ENCODE measurements around the gene RPL7A.
"Not testable (repeated sequence)": the region's sequence is repeated elsewhere in the genome, so short reads cannot be mapped to it uniquely, and the experiment has no call there.

RPL7A gene

DNA sequence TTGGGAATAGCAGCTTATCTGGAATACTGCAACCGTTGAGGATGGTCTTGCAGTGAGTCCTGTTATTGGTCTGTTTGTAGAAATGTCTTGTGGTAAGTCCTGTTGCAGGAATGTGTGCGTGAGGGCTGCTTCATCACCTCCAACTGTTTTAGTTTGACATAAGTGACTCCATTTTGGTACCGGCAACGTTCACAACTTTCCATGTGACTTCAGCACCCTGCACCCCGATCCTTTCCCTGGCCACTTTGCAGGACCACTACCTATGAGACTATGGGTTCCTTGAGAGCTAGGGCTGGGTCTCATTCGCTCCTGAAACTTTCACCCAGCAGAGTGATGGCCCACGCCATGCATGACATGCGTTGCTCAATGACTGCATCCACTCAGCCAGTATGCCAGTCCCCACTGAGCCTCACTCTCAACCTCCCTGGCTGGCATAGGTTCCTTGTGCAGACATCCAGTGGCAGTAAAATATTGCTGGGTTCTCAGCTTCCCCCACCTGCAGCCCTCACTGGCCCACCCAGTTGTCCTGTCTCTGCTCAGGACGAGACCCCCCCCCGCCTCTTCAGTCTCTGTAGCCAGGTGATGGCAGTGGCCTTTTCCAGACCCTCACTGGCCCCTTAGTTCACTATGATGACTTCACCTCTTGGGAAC is 20.1 kb upstream of the RPL7A start:
- DNase-seq (ENCODE audit: low read depth), result no peak

DNA sequence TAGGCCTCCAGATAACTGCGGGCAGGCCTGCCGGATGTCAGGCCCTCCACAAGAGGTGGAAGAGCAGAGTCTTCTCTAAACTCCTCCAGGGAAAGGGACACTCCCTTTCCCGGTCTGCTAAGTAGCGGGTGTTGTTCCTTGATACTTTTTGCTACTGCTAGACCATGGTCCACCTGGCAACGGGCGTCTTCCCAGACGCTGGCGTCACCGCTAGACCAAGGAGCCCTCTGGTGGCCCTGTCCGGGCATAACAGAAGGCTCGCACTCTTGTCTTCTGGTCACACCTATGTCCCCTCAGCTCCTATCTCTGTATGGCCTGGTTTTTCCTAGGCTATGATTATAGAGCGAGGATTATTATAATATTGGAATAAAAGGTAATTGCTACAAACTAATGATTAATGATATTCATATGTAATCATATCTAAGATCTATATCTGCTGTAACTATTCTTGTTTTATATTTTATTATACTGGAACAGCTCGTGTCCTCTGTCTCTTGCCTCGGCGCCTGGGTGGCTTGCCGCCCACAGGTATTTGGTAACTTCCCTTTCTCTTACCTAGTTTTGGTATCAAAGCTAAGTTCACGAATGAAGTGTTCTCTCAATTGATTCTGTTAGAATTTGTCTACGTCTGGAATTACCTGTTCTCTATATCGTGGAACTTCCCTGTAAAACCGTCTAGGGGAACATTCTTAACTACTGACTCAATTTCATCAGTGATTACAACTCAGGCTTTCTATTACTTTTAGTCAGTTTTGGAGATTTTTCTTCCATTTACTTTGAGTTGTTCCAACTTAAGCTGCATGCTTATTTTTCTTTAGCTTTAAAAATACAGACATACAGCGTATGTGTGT is 18.5 kb upstream of the RPL7A start:
- DNase-seq (ENCODE audit: low read depth), result not testable (repeated sequence)

DNA sequence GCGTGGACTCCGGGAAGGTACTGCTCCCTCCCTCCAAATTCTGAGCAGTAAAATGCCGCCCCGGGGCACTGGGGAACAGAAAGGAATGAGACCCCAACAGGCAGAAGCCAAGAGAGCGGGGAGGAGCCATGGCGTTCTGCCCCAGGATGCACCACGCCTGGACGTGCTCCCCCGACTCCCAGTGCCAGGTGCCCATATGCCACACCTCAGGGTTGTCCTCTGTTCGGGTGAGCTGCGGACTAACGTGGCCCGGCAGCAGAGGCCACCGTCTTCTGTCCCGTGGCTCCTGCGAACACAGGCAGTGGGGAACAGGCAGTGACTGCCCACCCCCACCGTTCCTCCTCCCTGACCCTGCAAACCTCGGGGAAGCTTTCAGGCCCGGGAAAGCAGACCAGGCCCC is 16.8 kb upstream of the RPL7A start:
- DNase-seq (ENCODE audit: low read depth), result no peak

DNA sequence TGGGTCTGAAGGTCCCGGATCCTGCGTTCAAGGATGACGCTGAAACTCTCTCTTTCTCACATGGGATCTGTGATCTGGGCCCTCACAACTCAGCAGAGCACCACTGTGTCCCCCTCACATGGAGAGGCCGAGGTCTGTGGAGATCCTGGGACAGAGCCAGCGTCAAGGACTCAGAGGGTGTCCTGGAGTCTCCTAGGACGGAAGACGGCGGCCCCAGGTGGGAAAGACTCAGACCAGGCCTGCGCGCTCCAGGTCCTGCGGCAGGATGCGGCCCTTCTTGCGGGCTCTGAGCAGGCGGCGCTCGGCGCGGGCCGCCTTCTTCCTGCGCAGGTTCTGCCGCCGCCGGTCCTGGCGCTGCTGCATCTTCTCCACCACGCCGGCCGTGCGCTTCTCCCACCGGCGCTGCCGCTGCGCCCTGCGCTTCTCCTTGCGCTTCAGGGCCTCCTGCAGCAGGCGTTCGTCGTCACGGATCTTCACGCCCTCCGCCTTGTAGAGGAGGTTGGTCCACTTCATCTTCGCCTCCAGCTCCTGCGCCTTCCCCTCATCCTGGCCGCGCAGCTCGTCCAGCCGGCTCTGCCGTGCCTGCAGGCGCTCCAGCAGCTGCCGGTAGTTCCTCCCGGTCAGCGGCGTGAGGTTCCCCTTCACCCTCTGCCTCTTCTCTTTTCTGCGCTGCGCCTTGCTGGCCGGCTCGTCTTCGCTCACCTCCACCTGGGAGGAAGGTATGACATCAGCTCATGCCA is 16.2 kb upstream of the RPL7A start:
- DNase-seq (ENCODE audit: low read depth), result no peak

DNA sequence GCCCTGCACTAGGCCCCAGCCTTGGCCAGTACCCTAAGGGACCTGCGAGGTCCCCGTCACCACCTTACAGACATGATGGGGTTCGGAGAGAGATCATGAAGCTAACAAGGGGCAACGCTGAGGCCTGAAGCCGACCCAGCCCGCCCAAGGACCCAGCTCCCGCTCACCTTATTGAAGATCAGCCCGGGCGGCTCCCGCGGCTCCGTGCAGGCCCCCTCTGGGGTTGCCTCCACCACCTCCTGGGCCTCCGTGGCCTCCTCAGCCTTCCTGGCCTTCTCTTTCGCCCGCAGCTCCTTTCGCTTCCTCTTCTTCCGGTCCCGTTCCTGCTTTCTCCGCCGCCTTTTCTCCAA is 15.7 kb upstream of the RPL7A start:
- DNase-seq (ENCODE audit: low read depth), result no peak

DNA sequence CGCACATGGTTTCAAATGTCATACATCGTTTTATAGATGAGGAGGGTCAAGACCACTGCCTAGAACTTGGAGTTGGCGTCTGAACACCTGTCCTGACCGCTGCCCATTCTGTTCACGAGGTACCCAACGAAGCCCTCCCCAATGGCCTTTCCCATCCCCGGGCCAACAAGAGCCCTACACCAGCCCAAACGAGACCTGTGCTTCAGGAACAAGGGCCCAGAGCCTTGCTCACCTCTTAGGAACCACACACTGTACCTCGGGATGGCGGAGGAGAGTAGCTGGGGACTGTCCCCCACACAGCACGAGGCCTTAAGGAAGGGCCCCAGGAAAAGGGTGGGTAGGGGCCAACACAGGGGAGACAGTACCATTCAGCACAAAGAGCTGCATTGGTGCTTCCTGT is 15.0 kb upstream of the RPL7A start:
- no peak for DNase-seq (ENCODE audit: low read depth)

DNA sequence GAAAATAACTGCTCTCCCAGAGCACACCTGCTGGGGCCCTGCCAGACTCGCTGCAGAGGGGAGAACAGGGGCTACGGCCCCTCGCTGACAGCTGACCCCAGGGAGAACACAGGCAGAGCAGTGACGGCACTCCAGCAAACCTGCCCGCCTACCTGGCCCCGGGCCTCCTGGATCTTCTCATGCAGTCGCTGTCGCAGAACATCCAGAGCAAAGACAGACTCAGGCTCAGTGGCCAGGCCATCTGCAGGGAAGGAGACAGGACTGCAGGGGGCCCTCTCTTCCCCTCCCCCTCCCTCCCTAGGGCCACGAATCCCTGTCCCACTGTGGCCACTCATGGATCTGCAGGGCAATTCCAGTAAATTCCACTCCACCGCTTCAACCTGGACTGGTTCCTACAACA is 14.5 kb upstream of the RPL7A start:
- no peak for DNase-seq (ENCODE audit: low read depth)

DNA sequence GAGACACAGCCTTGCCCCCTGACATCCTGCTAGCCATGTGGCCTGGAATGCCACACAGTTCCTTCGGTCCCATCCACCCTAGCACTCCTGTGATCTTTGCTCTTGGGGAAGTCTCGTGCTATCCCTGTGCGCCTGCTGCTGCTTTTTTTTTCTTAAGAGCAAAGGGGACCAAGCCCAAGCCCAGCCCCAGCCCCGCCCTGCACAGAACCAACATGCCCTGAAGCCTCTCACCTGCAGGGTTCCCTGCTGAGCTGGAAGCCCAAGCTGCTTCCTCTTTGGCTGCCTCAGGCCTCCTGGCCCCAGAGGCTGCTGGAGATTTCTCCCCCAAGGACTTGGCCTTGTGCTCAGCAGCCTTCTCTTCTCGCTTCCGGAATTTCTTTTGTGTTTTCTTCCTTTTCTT is 13.9 kb upstream of the RPL7A start:
- DNase-seq (ENCODE audit: low read depth), result no peak

DNA sequence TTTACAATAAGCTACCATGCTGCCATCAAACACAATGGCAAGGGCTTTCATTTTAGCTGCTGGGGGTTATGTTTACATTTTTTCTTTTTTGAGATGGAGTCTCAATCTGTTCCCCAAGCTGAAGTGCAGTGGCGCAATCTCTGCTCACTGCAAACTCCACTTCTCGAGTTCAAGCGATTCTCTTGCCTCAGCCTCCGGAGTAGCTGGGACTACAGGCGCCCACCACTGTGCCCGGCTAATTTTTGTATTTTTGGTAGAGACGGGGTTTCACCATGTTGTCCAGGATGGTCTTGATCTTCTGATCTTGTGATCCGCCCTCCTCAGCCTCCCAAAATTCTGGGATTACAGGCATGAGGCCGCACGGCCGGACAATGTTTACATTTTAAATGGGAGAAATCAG is 13.1 kb upstream of the RPL7A start:
- DNase-seq (ENCODE audit: low read depth), result not testable (repeated sequence)

DNA sequence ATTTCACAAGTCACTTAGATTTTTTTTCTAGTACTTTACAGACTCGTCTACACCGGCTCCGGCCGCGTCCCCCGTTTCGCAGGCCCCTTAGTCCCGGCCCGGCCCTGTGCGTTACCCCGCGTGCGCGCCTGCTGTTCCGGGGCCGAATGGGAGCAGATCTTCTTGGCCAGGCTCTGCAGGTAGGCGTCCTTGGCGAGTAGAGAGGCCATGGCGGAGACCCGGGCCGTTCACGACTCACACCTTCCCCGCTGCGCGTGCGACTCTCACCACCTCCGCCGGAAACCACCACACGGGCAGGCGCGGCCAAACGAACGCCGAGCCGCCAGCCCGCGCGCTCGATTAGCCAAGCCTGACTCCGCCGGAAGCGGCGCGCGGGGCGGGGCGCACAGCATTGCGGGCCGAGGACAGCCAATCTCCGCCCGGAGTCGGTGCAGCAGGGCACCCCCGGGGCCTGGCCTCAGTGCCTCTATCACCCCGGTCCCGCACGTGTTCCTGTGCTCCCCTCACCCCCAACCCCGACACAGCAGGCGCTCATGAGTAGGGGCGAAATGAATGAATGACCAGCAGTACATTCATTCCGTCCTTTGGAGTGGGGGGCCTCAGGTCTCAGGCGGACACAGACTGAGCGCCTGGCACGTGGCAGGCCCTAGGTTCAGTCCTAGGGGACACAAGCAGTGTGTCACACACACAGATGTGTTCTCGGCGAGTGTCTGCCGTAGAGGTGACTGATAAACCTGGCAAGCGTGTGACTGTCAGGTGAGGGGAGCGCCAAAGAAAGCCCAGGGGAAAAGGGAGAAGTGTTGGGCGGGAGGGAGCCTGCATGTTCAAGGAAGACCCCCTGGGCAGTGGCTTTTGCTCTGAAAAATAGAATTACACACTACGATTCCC is 11.8 kb upstream of the RPL7A start, which contains the start of gene SURF6:
TSS of gene SURF6 (minus strand) at position 265 of the 888 bp plus-strand sequence. CDS start at position 209, 56 bp downstream.
- peak; percentile 86 for DNase-seq (ENCODE audit: low read depth)

DNA sequence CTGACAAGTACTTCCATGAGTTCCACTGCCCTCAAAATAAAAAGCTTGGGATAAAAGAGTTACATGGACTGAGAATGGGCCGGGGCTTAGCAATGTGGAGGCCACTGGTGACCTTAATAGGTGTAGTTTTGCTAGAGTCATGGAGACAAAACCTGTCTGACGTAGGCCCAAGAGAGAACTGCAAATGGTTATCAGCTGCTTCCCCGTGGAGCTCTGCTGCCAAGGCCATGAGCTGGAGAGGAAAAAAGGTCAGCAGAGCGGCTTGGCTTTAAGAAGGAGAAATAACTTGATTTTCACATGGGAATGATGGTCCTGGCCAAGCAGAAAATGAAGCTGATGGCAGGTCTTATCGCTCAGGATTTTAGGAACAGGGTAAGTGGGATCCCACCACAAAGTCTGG is 8.4 kb upstream of the RPL7A start:
- no peak for DNase-seq (ENCODE audit: low read depth)

DNA sequence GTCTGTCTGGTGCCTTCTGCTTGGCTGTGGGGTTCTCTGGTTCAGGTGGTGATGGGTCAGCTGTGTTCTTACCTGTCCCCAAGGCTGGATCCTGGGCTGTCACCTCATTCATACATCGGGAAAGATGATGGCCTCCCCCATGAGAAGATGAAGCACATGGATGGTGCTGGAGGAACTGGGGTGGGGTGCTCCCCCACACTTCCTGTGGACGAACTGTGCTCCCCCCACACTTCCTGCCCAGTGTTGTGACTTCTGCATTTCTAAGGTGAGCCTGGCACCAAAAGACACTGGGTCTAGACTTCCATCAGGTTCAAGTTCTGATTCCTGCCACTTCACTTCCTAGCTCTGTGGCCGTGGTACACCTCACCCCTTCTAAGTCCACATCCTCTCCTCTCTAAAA is 7.8 kb upstream of the RPL7A start:
- DNase-seq (ENCODE audit: low read depth), result no peak

DNA sequence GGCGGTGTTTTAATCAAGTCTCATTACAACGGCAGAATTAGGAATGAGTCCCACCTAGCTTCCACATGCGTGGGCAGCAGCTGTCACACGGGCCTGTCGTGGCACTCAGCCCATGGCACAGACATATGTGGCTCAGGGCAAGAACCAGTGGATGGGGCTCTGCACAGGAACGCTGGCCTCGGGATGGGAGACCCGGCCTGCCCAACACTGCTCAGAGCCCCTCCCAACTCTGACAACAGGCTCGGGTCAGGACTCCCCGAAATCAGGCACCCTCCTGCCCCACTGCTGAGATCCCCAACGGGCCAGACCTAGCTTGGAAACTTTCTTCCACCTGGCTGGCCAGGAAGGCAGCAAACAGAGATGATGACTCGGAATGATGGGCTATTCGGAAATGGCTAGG is 7.1 kb upstream of the RPL7A start:
- no peak for DNase-seq (ENCODE audit: low read depth)

DNA sequence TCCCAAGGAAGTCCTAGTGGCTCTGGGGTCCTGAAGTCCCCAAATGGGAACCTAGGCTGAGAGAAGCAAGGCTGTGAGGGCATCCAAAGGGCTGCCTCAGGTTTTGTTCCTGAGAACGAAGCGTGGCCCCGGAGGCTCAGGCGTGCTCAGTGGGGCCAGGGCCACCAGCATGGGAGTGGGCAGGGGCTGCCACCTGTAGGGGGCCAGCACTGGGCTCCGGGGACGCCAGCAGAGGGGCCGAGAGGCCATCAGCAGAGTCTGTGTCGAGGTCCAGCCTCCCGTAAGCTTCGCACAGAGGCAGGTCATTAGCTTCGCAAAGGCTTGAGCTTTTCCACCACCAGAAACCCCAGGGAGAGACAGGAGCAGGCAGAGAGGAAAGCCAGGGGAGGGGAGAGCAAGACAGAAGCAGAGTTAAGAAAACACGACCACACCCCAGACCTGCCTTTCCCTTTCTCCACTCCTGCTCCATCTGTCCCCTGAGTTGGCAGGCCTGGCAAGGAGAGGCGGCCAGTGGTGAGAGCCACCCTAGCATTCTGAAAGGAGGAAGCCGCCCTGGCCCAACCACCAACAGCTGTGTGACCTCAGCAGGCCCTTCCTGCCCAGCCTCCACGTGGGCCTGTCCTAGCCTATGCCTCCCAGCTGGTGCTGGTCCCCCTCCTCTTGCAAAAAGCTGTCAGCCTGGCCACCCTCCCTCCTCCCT is 6.5 kb upstream of the RPL7A start:
- no peak for DNase-seq (ENCODE audit: low read depth)

DNA sequence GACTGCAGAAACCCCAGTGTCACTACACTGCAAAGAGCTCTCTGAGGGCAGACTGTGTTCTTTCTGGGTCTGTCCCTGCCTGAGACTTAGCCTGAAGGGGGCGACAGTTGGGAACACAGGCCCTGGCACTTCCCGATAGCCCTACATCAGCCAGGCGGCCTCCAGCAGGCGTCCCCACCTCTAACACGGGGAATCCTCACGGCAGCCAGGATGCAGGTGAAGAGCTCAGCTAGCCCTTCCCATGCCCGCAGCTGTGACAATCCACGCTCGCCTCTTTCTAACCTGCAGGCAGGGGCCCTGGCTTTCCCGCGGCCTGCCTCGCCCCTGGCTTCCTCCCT is 6.0 kb upstream of the RPL7A start:
- DNase-seq (ENCODE audit: low read depth), result no peak

DNA sequence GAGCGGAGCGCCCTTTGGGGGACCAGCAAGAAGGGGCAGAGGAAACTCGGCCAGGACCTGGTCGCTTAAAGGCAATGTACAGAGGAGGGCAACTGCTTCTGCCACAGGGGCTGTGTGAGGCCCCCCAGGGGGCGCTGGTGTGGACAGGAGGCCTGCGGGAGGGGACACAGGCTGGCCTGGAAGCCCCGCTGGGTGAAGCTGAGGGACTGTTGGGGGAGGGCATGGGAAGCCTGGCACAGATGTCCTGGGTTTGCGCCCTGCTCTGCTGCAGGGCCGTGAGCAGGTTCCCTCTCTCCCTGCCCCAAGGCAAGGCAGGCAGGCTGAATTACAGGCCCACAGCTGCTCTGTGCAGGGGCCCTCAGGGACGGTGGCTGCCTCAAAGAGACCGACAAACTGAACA is 5.4 kb upstream of the RPL7A start:
- DNase-seq (ENCODE audit: low read depth), result no peak

DNA sequence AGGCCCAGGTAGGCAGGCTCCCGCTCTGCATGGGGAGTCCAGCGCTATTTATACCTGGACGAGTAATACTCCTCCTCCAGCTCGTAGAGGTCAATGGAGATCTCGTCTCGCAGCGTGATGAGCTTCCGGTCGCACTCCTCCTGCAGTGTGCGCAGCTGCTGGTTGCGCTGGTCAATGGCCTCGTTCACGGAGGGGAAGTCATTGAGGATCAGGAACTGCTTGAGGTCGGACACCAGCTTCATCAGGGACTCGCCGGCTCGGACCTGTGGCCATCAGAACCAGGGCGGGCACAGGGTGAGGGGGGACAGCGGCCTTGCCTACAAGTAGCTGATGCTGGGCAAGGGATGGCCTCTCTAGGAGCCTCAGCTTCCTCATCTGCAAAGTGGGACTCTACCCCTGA is 3.9 kb upstream of the RPL7A start:
- DNase-seq (ENCODE audit: low read depth), result no peak

DNA sequence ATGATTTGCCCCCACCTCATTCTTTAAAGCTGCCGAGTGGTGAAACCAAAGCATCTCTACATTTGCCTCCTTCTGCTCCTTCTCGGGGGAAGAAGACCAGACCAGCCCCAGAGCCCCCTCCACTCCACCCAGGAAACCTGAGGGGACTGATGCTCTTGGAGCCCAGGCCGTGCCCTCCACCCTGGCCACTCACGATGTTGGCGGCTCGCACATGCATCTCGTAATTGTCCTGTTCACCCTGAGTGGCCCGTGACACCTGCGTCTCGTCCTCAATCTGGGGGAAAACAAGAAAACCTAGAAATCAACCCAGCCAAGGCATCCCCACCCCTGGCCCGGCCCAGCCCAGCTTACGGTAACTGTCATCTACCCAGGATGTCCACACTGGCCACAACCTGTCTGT is 3.0 kb upstream of the RPL7A start:
- no peak for DNase-seq (ENCODE audit: low read depth)

DNA sequence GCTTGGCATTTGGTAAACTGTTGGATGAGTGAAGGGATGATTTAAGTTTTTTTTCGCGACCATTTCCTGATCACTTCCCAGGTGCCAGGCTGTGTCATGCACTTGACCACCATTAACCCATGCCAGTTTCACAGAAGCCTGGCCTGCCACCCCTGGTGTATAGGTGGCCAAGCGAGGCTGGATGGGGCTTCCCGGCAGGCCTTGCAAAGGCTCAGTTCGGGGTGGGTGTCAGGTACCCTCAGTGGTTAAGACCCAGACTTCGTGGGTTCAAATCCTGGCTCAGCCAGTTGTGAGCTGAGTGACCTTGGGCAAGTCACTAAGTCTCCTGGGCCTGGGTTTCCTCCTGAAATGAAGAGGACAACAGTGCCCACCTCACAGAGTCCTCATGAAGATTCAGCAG is 2.4 kb upstream of the RPL7A start:
- DNase-seq (ENCODE audit: low read depth), result no peak

DNA sequence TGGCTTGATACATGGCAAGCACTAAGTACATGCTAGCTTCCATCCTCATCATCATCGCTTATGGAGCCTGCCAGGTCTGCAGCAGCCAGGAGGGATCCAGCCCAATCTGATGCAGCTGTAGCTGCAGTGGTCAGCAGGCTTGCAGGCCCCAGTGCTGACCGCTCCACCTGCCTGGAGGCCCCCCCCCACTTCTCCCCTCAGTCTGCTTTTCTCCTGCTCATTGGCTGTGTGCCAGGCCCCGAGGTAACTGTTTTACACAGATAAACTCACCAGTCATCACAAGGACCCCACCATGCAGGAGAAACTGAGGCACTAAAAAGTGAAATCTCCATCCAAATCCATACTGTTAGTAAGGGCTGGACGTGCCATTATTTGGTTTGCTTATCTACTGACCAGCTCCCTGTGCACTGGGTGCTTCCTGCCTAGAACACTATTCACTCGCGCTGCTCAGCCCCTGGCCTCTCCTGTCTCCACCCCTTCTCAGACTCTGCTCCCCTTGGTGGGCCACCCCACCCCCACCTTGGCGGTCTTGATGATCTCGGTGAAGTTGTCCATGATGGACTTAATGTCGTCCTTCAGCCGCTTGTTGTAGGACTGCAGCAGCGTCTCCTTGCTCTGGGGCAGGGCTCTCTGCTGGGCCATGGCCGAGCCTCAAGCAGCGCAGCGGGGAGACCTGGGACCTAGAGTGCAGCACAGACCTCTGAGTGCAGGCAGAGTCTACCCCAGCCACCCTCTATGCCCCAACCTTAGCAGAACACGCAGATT is 1.8 kb upstream of the RPL7A start:
- no peak for DNase-seq (ENCODE audit: low read depth)

DNA sequence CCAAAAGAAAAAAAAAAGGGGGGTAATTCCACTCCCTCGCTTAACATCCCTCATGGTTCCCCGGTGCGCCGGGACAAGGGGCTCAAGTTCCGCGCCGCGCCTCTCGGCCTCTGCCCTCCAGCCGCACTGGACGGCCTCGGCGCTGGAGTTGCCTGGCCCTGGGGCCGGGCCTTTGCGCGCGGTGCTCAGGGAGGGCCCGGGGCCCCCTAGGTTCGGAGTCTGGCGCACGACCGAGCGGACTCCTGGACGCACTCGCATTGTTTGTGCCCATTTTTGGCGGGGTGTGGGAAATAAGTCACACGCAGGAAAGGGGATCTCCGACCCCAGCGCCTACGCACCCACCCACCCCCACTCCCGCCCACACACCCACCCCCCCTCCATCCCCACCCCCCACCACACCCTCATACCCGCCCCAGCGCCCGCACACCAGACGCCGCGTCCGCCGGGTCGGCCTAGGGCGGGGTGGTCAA is 468 bp upstream of the RPL7A start:
- no peak for DNase-seq (ENCODE audit: low read depth)

Data from stimulated activated CD8-positive, alpha-beta memory T cell treated with anti-CD3 and anti-CD28 coated beads, Interleukin-12 subunit alpha, Interleukin-12 subunit beta, amount 100 ng/mL, for 1 hour (primary cell).